Peyer's patch (tissue), 4 donors: ENCODE results near the gene CSPG4. TPM values are rescaled to one million over a fixed set of nuclear protein-coding genes. Genes with fewer than 3 reads are reported as not detected.

Experiments
- DNase-seq, 3 donors: peaks; one replicate each; pipeline ENCODE4 v3.0.0-alpha.2; 2017 to 2019
- H3K27ac ChIP-seq, 4 donors: fragments of 200-600 bp; sonication (generic); one replicate each; pipeline ENCODE4 v1.5.1; 2016 to 2019
- H3K27me3 ChIP-seq, 2 donors: fragments of 200-600 bp; sonication (generic); one replicate each; pipeline ENCODE4 v1.5.1; 2019
- H3K36me3 ChIP-seq, 3 donors: fragments of 200-600 bp; sonication (generic); one replicate each; pipeline ENCODE4 v1.5.1; 2016 to 2019
- H3K4me1 ChIP-seq, 4 donors: fragments of 200-600 bp; sonication (generic); one replicate each; pipeline ENCODE4 v1.5.1; 2016 to 2019
- H3K4me3 ChIP-seq, 4 donors: fragments of 200-600 bp; sonication (generic); 1 replicate in 3 of 4; 2 replicates in 1 of 4; pipeline ENCODE4 v1.5.1; 2016 to 2019; ENCODE audit warnings: mild to moderate bottlenecking in 1 of 4
- H3K9me3 ChIP-seq, 4 donors: fragments of 200-600 bp; sonication (generic); one replicate each; pipeline ENCODE4 v1.5.1; 2016 to 2019; ENCODE audit warnings: mild to moderate bottlenecking in 1 of 4
- POLR2A ChIP-seq, 2 donors: fragments of 450-650 bp; IDR thresholded peaks; one replicate each; pipeline ENCODE4 v1.5.1; 2017; ENCODE audit warnings: antibody characterized with exemption in 2 of 2, mild to moderate bottlenecking in 2 of 2, moderate library complexity in 2 of 2
- total RNA-seq, 4 donors: library from RNA; depleted of rRNA; stranded (reverse); fragments of >200 nt; gene quantifications; one replicate each; pipeline ENCODE4 v1.1.0, GENCODE V29; 2016
- TF ChIP-seq, protein P1 (sequence below), 6 experiments: fragments of 450-650 bp in 4 of 6; fragments of 200-600 bp in 2 of 6; sonication (generic) in 1 of 6; IDR thresholded peaks; one replicate each; pipeline ENCODE4 v1.5.1; 2017 to 2019; ENCODE audit warnings: antibody characterized with exemption in 6 of 6, mild to moderate bottlenecking in 3 of 6, moderate library complexity in 1 of 6

Gene CSPG4
- total RNA-seq, 4 donors from 2014 or later: 2.8 to 15.7 (median 6.3) TPM

DNA sequence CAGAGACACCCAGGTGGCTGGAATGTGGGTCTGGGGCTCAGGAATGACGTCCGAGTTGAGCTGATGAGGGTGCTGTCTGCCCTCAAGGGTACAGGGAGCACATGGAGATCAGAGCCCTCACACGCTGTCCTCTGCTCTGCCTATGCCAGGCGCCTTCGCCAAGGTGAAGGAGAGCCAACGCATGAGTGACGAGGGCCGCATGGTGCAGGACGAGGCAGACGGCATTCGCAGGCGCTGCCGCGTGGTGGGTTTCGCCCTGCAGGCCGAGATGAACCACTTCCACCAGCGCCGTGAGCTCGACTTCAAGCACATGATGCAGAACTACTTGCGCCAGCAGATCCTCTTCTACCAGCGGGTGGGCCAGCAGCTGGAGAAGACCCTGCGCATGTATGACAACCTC, 55.8 kb downstream of the CSPG4 start:
- Histone ChIP-seq H3K9me3 (no peaks in the 10 kb centered on the region), H3K27me3 (no peaks in the 10 kb centered on the region), H3K27ac (no peak overlapping the region), H3K4me3 (no peak overlapping the region), H3K4me1 (peaks cover 0 to 63% (median 3%) of the 10 kb centered on the region in 4 donors), H3K36me3 (peaks cover 0 to 31% (median 0%) of the 10 kb centered on the region in 3 donors)
- TF ChIP-seq, protein P1, sequence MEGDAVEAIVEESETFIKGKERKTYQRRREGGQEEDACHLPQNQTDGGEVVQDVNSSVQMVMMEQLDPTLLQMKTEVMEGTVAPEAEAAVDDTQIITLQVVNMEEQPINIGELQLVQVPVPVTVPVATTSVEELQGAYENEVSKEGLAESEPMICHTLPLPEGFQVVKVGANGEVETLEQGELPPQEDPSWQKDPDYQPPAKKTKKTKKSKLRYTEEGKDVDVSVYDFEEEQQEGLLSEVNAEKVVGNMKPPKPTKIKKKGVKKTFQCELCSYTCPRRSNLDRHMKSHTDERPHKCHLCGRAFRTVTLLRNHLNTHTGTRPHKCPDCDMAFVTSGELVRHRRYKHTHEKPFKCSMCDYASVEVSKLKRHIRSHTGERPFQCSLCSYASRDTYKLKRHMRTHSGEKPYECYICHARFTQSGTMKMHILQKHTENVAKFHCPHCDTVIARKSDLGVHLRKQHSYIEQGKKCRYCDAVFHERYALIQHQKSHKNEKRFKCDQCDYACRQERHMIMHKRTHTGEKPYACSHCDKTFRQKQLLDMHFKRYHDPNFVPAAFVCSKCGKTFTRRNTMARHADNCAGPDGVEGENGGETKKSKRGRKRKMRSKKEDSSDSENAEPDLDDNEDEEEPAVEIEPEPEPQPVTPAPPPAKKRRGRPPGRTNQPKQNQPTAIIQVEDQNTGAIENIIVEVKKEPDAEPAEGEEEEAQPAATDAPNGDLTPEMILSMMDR (IDR thresholded peaks at IDR 0.05): no peak
- no peak for TF ChIP-seq POLR2A (IDR thresholded peaks at IDR 0.05)
- no peak for DNase-seq

DNA sequence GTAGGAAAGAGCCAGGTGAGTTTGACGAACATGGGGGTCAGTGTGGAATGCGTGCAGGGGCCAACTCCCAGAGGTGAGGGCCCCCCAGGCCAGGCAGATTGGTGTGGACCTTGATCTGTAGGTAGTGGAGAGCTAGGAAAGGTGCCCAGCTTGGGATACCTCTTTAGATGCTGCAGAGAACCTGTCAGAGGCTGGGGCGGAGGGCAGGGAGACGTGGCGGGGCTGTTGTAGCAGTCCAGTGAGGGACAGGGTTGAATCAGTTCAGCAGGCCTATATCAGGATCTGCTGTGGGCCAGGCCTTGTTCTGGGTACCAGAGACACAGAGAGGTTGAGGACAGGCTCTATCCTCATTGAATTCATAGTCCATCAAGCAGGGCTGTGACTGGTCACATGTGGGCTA, 56.3 kb downstream of the CSPG4 start:
- DNase-seq: no peak
- H3K4me3 ChIP-seq: no peak overlapping the region
- H3K27me3 ChIP-seq: no peaks in the 10 kb centered on the region
- no peak for TF ChIP-seq POLR2A (IDR thresholded peaks at IDR 0.05)
- H3K36me3 ChIP-seq: peaks cover 0 to 31% (median 0%) of the 10 kb centered on the region in 3 donors
- no peak overlapping the region for H3K27ac ChIP-seq
- H3K4me1 ChIP-seq: peaks cover 0 to 68% (median 3%) of the 10 kb centered on the region in 4 donors
- no peaks in the 10 kb centered on the region for H3K9me3 ChIP-seq

DNA sequence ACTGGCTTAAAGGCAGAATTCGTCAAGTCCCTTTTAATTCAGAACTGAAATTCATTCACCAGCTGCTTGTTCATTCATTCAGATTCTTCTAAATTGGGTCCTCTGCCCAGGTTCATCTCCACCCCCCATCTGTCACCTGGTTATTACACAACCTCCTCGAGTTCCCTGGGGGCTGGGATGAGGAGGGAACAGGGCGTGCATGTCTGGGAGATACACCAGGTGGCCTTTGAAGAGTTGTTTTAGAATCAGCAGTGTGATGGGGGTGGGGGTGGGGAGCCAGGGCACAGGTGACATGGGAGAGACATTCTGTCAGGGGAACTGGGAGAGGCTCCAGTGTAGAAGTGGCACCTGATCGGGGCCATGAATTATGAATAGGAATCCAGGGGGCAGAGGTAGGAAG, 56.7 kb downstream of the CSPG4 start:
- Histone ChIP-seq H3K36me3 (peaks cover 0 to 31% (median 0%) of the 10 kb centered on the region in 3 donors), H3K4me1 (peaks cover 0 to 72% (median 3%) of the 10 kb centered on the region in 4 donors), H3K4me3 (no peak overlapping the region), H3K27ac (no peak overlapping the region), H3K9me3 (no peaks in the 10 kb centered on the region), H3K27me3 (no peaks in the 10 kb centered on the region)
- TF ChIP-seq, protein P1 (IDR thresholded peaks at IDR 0.05): no peak
- no peak for TF ChIP-seq POLR2A (IDR thresholded peaks at IDR 0.05)
- no peak for DNase-seq

DNA sequence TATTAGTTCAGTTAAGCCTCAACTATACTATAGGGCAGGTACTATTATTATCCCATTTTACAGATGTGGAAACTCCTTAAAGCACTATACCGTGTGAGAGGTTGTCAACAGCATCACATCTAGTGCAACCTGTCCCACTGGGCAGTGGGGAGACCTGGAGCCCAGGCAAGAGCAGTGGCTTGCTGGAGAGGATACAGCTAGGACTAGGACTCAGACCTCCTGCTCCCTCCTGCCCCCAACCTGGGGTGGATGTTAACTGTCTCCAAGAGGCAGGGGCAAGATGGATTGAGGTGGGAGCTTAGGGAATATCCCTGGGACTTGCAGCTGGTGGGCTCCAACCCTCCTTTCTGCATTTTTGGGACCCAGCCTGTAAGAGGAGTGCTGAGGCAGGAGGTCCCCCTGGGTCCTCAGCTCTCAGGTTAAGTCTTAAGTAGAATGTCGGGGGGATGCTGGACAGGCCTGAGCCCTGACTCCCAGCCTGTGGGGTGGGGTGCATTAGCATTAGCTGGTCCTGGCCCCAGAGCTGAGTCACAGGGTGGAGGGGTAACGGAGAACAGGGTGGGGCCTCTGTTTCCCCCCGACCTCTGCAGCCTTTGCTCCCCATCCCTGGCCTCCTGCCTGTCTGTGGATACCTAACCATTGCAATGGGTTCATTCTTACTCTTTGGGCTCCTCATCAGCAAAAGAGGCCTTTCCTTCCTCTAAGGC, 58.3 kb downstream of the CSPG4 start:
- Histone ChIP-seq H3K27ac (peak overlapping the region in 1 of 4 donors; percentile 2), H3K27me3 (no peaks in the 10 kb centered on the region)

DNA sequence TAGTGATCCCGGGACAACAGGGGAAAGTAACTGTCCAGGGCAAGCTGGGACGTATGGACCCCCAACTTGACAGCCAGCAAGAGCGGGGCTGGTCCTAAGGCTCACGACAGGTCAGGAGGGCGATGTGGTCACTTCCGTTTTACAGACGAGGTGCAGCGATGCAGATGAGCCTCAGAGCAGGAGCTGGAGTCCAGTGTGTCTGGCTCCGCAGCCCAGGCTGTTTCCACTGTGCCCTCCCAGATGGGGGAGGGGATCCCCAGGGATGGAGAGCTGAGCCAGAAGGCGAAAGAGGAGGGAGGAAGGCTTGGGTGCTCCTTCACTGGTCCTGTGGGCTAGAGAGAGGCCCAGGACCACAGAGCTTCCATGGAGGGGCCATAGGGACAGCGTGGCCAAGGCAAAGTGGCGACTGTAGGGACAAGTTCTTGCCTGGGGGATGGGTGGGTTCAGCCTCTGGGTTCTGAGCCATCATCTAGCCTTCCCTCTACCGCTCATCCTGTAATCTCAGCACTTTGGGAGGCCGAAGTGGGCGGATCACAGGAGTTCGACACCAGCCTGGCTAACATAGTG, 59.2 kb downstream of the CSPG4 start:
- Histone ChIP-seq H3K27me3 (no peaks in the 10 kb centered on the region), H3K27ac (peak overlapping the region in 1 of 4 donors; percentile 25), H3K4me3 (no peak overlapping the region), H3K36me3 (peaks cover 0 to 24% (median 0%) of the 10 kb centered on the region in 3 donors), H3K9me3 (no peaks in the 10 kb centered on the region), H3K4me1 (peaks cover 0 to 72% (median 2%) of the 10 kb centered on the region in 4 donors)
- no peak for DNase-seq
- TF ChIP-seq, protein P1 (IDR thresholded peaks at IDR 0.05): no peak
- no peak for TF ChIP-seq POLR2A (IDR thresholded peaks at IDR 0.05)

More for the DNA sequence above, 58.3 kb downstream of the CSPG4 start:
- Histone ChIP-seq H3K4me3 (no peak overlapping the region), H3K9me3 (no peaks in the 10 kb centered on the region), H3K36me3 (peaks cover 0 to 31% (median 0%) of the 10 kb centered on the region in 3 donors), H3K4me1 (peaks cover 0 to 72% (median 2%) of the 10 kb centered on the region in 4 donors)
- TF ChIP-seq POLR2A (IDR thresholded peaks at IDR 0.05): no peak
- TF ChIP-seq, protein P1 (IDR thresholded peaks at IDR 0.05): no peak
- DNase-seq: no peak
